GM23338 (cell line): Measurements from ENCODE around the gene ITPRIPL1. TPM values are rescaled to one million over a fixed set of nuclear protein-coding genes. Genes with fewer than 3 reads are reported as not detected.

Experiments
- ATAC-seq: fragments of 200-7000 bp; cut with Tn5 transposase; 3 replicates; pipeline ENCODE4 v1.9.1; 2020
- DNase-seq: peaks from one replicate; pipeline ENCODE4 v3.0.0-alpha.2; 2015; ENCODE audit warnings: low spot score
- H2AFZ ChIP-seq: fragments of 200-600 bp; sonication (generic); 2 replicates; pipeline ENCODE4 v1.8.0; 2016; ENCODE audit warnings: antibody characterized with exemption, mild to moderate bottlenecking, moderate library complexity
- H3F3A ChIP-seq: fragments of 200-600 bp; sonication (generic); replicated peaks from 2 replicates; pipeline ENCODE4 v1.8.0; 2017; ENCODE audit warnings: antibody characterized with exemption, mixed run types, low read depth
- H3K27ac ChIP-seq: fragments of 200-600 bp; sonication (generic); 2 replicates; pipeline ENCODE4 v1.6.1; 2016; ENCODE audit warnings: low read depth
- H3K27me3 ChIP-seq: fragments of 200-600 bp; sonication (generic); 2 replicates; pipeline ENCODE4 v1.8.0; 2016; ENCODE audit warnings: mild to moderate bottlenecking, mixed run types, moderate library complexity; ENCODE audit not compliant: insufficient read depth
- H3K36me3 ChIP-seq: fragments of 200-600 bp; sonication (generic); 2 replicates; pipeline ENCODE4 v1.8.0; 2016; ENCODE audit warnings: mild to moderate bottlenecking; ENCODE audit not compliant: insufficient read depth
- H3K4me1 ChIP-seq: fragments of 200-600 bp; sonication (generic); 2 replicates; pipeline ENCODE4 v1.8.0; 2016; ENCODE audit warnings: mild to moderate bottlenecking, moderate library complexity; ENCODE audit not compliant: insufficient read depth
- H3K4me2 ChIP-seq: fragments of 200-600 bp; sonication (generic); 2 replicates; pipeline ENCODE4 v1.7.1; 2017; ENCODE audit warnings: mixed run types
- H3K4me3 ChIP-seq: fragments of 200-600 bp; sonication (generic); 2 replicates; pipeline ENCODE4 v1.6.1; 2016; ENCODE audit warnings: mixed run types
- H3K79me2 ChIP-seq: fragments of 200-600 bp; sonication (generic); replicated peaks from 2 replicates; pipeline ENCODE4 v1.8.0; 2017; ENCODE audit warnings: mild to moderate bottlenecking; ENCODE audit not compliant: insufficient read depth
- H3K9me2 ChIP-seq: fragments of 200-600 bp; sonication (generic); 2 replicates; pipeline ENCODE4 v1.8.0; 2017; ENCODE audit not compliant: insufficient read depth
- H4K20me1 ChIP-seq: fragments of 200-600 bp; sonication (generic); replicated peaks from 2 replicates; pipeline ENCODE4 v1.8.0; 2017; ENCODE audit warnings: mild to moderate bottlenecking; ENCODE audit not compliant: insufficient read depth
- H3K27ac Mint-ChIP-seq: 2 replicates; pipeline ENCODE4 v1.8.0; 2020; ENCODE audit warnings: inconsistent platforms, mild to moderate bottlenecking, moderate library complexity, mixed read lengths
- H3K27me3 Mint-ChIP-seq: 3 replicates; pipeline ENCODE4 v1.8.0; 2022; ENCODE audit warnings: low read depth, mild to moderate bottlenecking, moderate library complexity, mixed read lengths, inconsistent platforms; ENCODE audit not compliant: insufficient read depth, poor library complexity
- H3K36me3 Mint-ChIP-seq: 3 replicates; pipeline ENCODE4 v1.8.0; 2021; ENCODE audit warnings: low read depth, mild to moderate bottlenecking, inconsistent platforms, moderate library complexity, mixed read lengths
- H3K4me1 Mint-ChIP-seq: 3 replicates; pipeline ENCODE4 v1.8.0; 2020; ENCODE audit warnings: mild to moderate bottlenecking, inconsistent platforms, mixed read lengths
- H3K4me3 Mint-ChIP-seq: 3 replicates; pipeline ENCODE4 v1.8.0; 2021; ENCODE audit warnings: moderate library complexity, mild to moderate bottlenecking, inconsistent platforms, mixed read lengths
- H3K9me3 Mint-ChIP-seq: 3 replicates; pipeline ENCODE4 v1.8.0; 2020; ENCODE audit warnings: moderate library complexity, mild to moderate bottlenecking, inconsistent platforms, mixed read lengths
- CREB1 ChIP-seq: fragments of 250-450 bp; sonication (Bioruptor Pico); IDR thresholded peaks from 2 replicates; pipeline ENCODE4 v1.5.0; 2020; ENCODE audit warnings: low read depth, mild to moderate bottlenecking, moderate library complexity
- EZH2 ChIP-seq: fragments of 200-600 bp; sonication (generic); IDR thresholded peaks from one replicate; pipeline ENCODE4 v1.8.0; 2017; ENCODE audit warnings: antibody characterized with exemption, mild to moderate bottlenecking, low read depth; ENCODE audit not compliant: unreplicated experiment
- EZH2phosphoT487 ChIP-seq: fragments of 200-600 bp; sonication (generic); IDR thresholded peaks from one replicate; pipeline ENCODE4 v1.8.1; 2018; ENCODE audit warnings: antibody characterized with exemption; ENCODE audit not compliant: unreplicated experiment
- JUNB ChIP-seq: IDR thresholded peaks from one replicate; pipeline ENCODE4 v1.6.1; 2016; ENCODE audit warnings: antibody characterized with exemption; ENCODE audit not compliant: unreplicated experiment
- NANOG ChIP-seq: IDR thresholded peaks from 2 replicates; pipeline ENCODE4 v1.6.1; 2016; ENCODE audit warnings: antibody characterized with exemption, borderline replicate concordance
- POLR2AphosphoS5 ChIP-seq: IDR thresholded peaks from 2 replicates; pipeline ENCODE4 v1.6.1; 2016; ENCODE audit warnings: antibody characterized with exemption, low read depth
- STAT1 ChIP-seq: IDR thresholded peaks from one replicate; pipeline ENCODE4 v1.6.1; 2016; ENCODE audit warnings: antibody characterized with exemption; ENCODE audit not compliant: unreplicated experiment
- ZNF114 ChIP-seq: fragments of 250-450 bp; sonication (Bioruptor Pico); IDR thresholded peaks from 2 replicates; pipeline ENCODE4 v1.5.0; 2020; ENCODE audit warnings: mild to moderate bottlenecking, moderate library complexity
- ZNF331 ChIP-seq: fragments of 250-450 bp; sonication (Bioruptor Pico); IDR thresholded peaks from 2 replicates; pipeline ENCODE4 v1.5.0; 2020; ENCODE audit warnings: low read depth, mild to moderate bottlenecking, moderate library complexity
- polyA plus RNA-seq: library from polyadenylated mRNA; unstranded; fragments of >200 nt; fragmentation: Nextera tagmentation; extraction: Ambion mirVana; gene quantifications from 2 replicates; pipeline ENCODE4 v1.2.1, GENCODE V29; 2016
- total RNA-seq: library from RNA; depleted of rRNA; stranded (reverse); fragments of >200 nt; shearing (Covaris generic); gene quantifications from 2 replicates; pipeline ENCODE4 v1.2.3, GENCODE V29; 2014
- TF ChIP-seq, protein P1 (sequence below): IDR thresholded peaks from one replicate; pipeline ENCODE4 v1.6.1; 2018; ENCODE audit warnings: antibody characterized with exemption; ENCODE audit not compliant: unreplicated experiment
- TF ChIP-seq, protein P2 (sequence below): IDR thresholded peaks from 2 replicates; pipeline ENCODE4 v1.6.1; 2016; ENCODE audit warnings: antibody characterized with exemption
- TF ChIP-seq, protein P3 (sequence below): fragments of 250-450 bp; sonication (Bioruptor Pico); IDR thresholded peaks from 2 replicates; pipeline ENCODE4 v1.5.0; 2020; ENCODE audit warnings: mild to moderate bottlenecking, moderate library complexity
- TF ChIP-seq, protein P4 (sequence below), 2 experiments: fragments of 200-600 bp in 1 of 2; sonication (generic) in 1 of 2; conservative IDR thresholded peaks; 2 replicates each; pipeline versions ENCODE4 v1.5.1 to v1.6.1; 2016 to 2017; ENCODE audit warnings: antibody characterized with exemption in 2 of 2, low read depth in 2 of 2, mild to moderate bottlenecking in 2 of 2, moderate library complexity in 1 of 2

ITPRIPL1 gene
- total and polyA plus RNA-seq, 2 experiments from 2014 or later, result 5.3 to 14.0 TPM

DNA sequence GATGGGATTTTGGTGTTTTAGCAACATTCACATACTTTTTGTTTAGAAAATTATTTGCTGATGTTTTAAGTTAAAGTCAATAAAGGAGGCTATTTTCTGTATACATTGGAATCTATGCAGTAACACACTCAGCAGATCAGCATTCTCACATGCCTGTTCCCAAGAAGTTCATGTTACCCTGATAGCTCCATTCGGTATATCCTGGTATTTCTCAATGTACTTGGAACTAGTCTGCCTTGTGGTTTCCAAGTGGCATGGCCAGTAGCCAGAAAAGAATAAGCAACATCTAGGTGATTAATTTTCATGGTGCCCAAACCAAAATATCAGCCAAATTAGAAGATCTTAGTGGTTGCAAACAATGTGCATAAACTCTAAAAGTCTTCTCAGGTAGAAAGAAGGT, 5.3 kb downstream of the ITPRIPL1 start:
- 0 out of 2 replicates have a peak, but pooled peaks cover 3% of the 10 kb centered on the region for H4K20me1 ChIP-seq
- no peak overlapping the region for H3K27ac Mint-ChIP-seq
- peaks cover 13% of the 10 kb centered on the region for H3K4me1 Mint-ChIP-seq
- ATAC-seq, result no peak
- DNase-seq, result no peak
- H3K9me3 Mint-ChIP-seq, result no peaks in the 10 kb centered on the region
- no peak overlapping the region for H2AFZ ChIP-seq
- no peak overlapping the region for H3K4me2 ChIP-seq
- H3K27me3 ChIP-seq, result peaks cover 11% of the 10 kb centered on the region; the same call in 1 of the 2 replicates
- no peak overlapping the region for H3K4me3 Mint-ChIP-seq
- H3K79me2 ChIP-seq, result no peaks in the 10 kb centered on the region
- no peaks in the 10 kb centered on the region for H3K36me3 ChIP-seq
- H3K27me3 Mint-ChIP-seq, result peaks cover 7% of the 10 kb centered on the region
- no peaks in the 10 kb centered on the region for H3K4me1 ChIP-seq
- 0 out of 2 replicates have a peak, but pooled peaks cover 2% of the 10 kb centered on the region for H3F3A ChIP-seq
- TF ChIP-seq, protein P1, sequence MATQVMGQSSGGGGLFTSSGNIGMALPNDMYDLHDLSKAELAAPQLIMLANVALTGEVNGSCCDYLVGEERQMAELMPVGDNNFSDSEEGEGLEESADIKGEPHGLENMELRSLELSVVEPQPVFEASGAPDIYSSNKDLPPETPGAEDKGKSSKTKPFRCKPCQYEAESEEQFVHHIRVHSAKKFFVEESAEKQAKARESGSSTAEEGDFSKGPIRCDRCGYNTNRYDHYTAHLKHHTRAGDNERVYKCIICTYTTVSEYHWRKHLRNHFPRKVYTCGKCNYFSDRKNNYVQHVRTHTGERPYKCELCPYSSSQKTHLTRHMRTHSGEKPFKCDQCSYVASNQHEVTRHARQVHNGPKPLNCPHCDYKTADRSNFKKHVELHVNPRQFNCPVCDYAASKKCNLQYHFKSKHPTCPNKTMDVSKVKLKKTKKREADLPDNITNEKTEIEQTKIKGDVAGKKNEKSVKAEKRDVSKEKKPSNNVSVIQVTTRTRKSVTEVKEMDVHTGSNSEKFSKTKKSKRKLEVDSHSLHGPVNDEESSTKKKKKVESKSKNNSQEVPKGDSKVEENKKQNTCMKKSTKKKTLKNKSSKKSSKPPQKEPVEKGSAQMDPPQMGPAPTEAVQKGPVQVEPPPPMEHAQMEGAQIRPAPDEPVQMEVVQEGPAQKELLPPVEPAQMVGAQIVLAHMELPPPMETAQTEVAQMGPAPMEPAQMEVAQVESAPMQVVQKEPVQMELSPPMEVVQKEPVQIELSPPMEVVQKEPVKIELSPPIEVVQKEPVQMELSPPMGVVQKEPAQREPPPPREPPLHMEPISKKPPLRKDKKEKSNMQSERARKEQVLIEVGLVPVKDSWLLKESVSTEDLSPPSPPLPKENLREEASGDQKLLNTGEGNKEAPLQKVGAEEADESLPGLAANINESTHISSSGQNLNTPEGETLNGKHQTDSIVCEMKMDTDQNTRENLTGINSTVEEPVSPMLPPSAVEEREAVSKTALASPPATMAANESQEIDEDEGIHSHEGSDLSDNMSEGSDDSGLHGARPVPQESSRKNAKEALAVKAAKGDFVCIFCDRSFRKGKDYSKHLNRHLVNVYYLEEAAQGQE, result no peak
- TF ChIP-seq STAT1 (no peak), EZH2 (no peak), EZH2phosphoT487 (no peak), CREB1 (CRISPR knock-in tag) (no peak), POLR2AphosphoS5 (no peak), JUNB (no peak), NANOG (no peak), ZNF331 (CRISPR knock-in tag) (no peak), ZNF114 (CRISPR knock-in tag) (no peak)
- TF ChIP-seq, protein P2, sequence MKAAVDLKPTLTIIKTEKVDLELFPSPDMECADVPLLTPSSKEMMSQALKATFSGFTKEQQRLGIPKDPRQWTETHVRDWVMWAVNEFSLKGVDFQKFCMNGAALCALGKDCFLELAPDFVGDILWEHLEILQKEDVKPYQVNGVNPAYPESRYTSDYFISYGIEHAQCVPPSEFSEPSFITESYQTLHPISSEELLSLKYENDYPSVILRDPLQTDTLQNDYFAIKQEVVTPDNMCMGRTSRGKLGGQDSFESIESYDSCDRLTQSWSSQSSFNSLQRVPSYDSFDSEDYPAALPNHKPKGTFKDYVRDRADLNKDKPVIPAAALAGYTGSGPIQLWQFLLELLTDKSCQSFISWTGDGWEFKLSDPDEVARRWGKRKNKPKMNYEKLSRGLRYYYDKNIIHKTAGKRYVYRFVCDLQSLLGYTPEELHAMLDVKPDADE, result no peak
- TF ChIP-seq, protein P3, sequence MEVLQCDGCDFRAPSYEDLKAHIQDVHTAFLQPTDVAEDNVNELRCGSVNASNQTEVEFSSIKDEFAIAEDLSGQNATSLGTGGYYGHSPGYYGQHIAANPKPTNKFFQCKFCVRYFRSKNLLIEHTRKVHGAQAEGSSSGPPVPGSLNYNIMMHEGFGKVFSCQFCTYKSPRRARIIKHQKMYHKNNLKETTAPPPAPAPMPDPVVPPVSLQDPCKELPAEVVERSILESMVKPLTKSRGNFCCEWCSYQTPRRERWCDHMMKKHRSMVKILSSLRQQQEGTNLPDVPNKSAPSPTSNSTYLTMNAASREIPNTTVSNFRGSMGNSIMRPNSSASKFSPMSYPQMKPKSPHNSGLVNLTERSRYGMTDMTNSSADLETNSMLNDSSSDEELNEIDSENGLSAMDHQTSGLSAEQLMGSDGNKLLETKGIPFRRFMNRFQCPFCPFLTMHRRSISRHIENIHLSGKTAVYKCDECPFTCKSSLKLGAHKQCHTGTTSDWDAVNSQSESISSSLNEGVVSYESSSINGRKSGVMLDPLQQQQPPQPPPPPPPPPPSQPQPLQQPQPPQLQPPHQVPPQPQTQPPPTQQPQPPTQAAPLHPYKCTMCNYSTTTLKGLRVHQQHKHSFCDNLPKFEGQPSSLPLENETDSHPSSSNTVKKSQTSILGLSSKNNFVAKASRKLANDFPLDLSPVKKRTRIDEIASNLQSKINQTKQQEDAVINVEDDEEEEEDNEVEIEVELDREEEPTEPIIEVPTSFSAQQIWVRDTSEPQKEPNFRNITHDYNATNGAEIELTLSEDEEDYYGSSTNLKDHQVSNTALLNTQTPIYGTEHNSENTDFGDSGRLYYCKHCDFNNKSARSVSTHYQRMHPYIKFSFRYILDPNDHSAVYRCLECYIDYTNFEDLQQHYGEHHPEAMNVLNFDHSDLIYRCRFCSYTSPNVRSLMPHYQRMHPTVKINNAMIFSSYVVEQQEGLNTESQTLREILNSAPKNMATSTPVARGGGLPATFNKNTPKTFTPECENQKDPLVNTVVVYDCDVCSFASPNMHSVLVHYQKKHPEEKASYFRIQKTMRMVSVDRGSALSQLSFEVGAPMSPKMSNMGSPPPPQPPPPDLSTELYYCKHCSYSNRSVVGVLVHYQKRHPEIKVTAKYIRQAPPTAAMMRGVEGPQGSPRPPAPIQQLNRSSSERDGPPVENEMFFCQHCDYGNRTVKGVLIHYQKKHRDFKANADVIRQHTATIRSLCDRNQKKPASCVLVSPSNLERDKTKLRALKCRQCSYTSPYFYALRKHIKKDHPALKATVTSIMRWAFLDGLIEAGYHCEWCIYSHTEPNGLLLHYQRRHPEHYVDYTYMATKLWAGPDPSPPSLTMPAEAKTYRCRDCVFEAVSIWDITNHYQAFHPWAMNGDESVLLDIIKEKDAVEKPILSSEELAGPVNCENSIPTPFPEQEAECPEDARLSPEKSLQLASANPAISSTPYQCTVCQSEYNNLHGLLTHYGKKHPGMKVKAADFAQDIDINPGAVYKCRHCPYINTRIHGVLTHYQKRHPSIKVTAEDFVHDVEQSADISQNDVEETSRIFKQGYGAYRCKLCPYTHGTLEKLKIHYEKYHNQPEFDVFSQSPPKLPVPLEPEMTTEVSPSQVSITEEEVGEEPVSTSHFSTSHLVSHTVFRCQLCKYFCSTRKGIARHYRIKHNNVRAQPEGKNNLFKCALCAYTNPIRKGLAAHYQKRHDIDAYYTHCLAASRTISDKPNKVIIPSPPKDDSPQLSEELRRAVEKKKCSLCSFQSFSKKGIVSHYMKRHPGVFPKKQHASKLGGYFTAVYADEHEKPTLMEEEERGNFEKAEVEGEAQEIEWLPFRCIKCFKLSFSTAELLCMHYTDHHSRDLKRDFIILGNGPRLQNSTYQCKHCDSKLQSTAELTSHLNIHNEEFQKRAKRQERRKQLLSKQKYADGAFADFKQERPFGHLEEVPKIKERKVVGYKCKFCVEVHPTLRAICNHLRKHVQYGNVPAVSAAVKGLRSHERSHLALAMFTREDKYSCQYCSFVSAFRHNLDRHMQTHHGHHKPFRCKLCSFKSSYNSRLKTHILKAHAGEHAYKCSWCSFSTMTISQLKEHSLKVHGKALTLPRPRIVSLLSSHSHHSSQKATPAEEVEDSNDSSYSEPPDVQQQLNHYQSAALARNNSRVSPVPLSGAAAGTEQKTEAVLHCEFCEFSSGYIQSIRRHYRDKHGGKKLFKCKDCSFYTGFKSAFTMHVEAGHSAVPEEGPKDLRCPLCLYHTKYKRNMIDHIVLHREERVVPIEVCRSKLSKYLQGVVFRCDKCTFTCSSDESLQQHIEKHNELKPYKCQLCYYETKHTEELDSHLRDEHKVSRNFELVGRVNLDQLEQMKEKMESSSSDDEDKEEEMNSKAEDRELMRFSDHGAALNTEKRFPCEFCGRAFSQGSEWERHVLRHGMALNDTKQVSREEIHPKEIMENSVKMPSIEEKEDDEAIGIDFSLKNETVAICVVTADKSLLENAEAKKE (CRISPR knock-in tag), result no peak
- TF ChIP-seq, protein P4, sequence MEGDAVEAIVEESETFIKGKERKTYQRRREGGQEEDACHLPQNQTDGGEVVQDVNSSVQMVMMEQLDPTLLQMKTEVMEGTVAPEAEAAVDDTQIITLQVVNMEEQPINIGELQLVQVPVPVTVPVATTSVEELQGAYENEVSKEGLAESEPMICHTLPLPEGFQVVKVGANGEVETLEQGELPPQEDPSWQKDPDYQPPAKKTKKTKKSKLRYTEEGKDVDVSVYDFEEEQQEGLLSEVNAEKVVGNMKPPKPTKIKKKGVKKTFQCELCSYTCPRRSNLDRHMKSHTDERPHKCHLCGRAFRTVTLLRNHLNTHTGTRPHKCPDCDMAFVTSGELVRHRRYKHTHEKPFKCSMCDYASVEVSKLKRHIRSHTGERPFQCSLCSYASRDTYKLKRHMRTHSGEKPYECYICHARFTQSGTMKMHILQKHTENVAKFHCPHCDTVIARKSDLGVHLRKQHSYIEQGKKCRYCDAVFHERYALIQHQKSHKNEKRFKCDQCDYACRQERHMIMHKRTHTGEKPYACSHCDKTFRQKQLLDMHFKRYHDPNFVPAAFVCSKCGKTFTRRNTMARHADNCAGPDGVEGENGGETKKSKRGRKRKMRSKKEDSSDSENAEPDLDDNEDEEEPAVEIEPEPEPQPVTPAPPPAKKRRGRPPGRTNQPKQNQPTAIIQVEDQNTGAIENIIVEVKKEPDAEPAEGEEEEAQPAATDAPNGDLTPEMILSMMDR (conservative IDR thresholded peaks at IDR 0.05; ENCODE audit: low read depth in 2 of 2), result no peak
- no peak overlapping the region for H3K4me3 ChIP-seq
- H3K27ac ChIP-seq, result no peak overlapping the region
- H3K36me3 Mint-ChIP-seq, result peaks cover 24% of the 10 kb centered on the region
- H3K9me2 ChIP-seq, result no peaks in the 10 kb centered on the region
